Trophoblast cell (in vitro differentiated cells and primary cell): ENCODE measurements around the gene JARID2.
"Not testable (repeated sequence)": the region's sequence is repeated elsewhere in the genome, so short reads cannot be mapped to it uniquely, and the experiment has no call there.

Experiments
- DNase-seq, 2 donors: peaks; one replicate each; pipeline ENCODE4 v3.0.0-alpha.2; 2016
- H2AFZ ChIP-seq: 2 replicates; pipeline ENCODE4 v1.6.1; 2013; ENCODE audit warnings: low read length, moderate library complexity, mild to moderate bottlenecking; ENCODE audit not compliant: insufficient read depth, poor library complexity
- H2AK5ac ChIP-seq: 2 replicates; pipeline ENCODE4 v1.6.1; 2013; ENCODE audit warnings: mild to moderate bottlenecking, low read length
- H2BK120ac ChIP-seq: 2 replicates; pipeline ENCODE4 v1.6.1; 2013; ENCODE audit warnings: low read length, mild to moderate bottlenecking, moderate library complexity; ENCODE audit not compliant: insufficient read depth, poor library complexity
- H2BK12ac ChIP-seq: 2 replicates; pipeline ENCODE4 v1.6.1; 2013; ENCODE audit warnings: mild to moderate bottlenecking, low read length, moderate library complexity
- H2BK5ac ChIP-seq: 2 replicates; pipeline ENCODE4 v1.6.1; 2013; ENCODE audit warnings: low read length, low read depth, moderate library complexity, mild to moderate bottlenecking; ENCODE audit not compliant: poor library complexity
- H3K14ac ChIP-seq: 2 replicates; pipeline ENCODE4 v1.6.1; 2013; ENCODE audit warnings: mild to moderate bottlenecking, low read length
- H3K18ac ChIP-seq: 2 replicates; pipeline ENCODE4 v1.6.1; 2013; ENCODE audit warnings: mild to moderate bottlenecking, low read length
- H3K23ac ChIP-seq: 2 replicates; pipeline ENCODE4 v1.6.1; 2013; ENCODE audit warnings: low read length
- H3K27ac ChIP-seq: 2 replicates; pipeline ENCODE4 v1.5.1; 2013; ENCODE audit warnings: low read depth, mild to moderate bottlenecking, inconsistent platforms, low read length, moderate library complexity
- H3K27me3 ChIP-seq: 2 replicates; pipeline ENCODE4 v1.6.1; 2013; ENCODE audit warnings: inconsistent platforms, mild to moderate bottlenecking, low read length, moderate library complexity; ENCODE audit not compliant: insufficient read depth
- H3K36me3 ChIP-seq, 2 experiments: 1 replicate in 1 of 2; 2 replicates in 1 of 2; pipeline ENCODE4 v1.6.1; 2013; ENCODE audit warnings: low read length in 2 of 2, mild to moderate bottlenecking in 2 of 2, moderate library complexity in 1 of 2; ENCODE audit not compliant: insufficient read depth in 2 of 2, control insufficient read depth in 1 of 2
- H3K4ac ChIP-seq: 2 replicates; pipeline ENCODE4 v1.6.1; 2013; ENCODE audit warnings: low read depth, mild to moderate bottlenecking, low read length, moderate library complexity
- H3K4me1 ChIP-seq, 2 experiments: 1 replicate in 1 of 2; 2 replicates in 1 of 2; pipeline ENCODE4 v1.6.1; 2013; ENCODE audit warnings: low read length in 2 of 2, mild to moderate bottlenecking in 2 of 2, moderate library complexity in 1 of 2; ENCODE audit not compliant: insufficient read depth in 2 of 2, control insufficient read depth in 1 of 2
- H3K4me2 ChIP-seq: 2 replicates; pipeline ENCODE4 v1.6.1; 2013; ENCODE audit warnings: inconsistent platforms, mild to moderate bottlenecking, low read length, moderate library complexity
- H3K4me3 ChIP-seq: 2 replicates; pipeline ENCODE4 v1.5.1; 2013; ENCODE audit warnings: mild to moderate bottlenecking, low read depth, low read length, inconsistent platforms
- H3K79me1 ChIP-seq: one replicate; pipeline ENCODE4 v1.6.1; 2013; ENCODE audit warnings: low read length
- H3K79me2 ChIP-seq: 2 replicates; pipeline ENCODE4 v1.6.1; 2013; ENCODE audit warnings: low read length, mild to moderate bottlenecking; ENCODE audit not compliant: control insufficient read depth, insufficient read depth, poor library complexity
- H3K9ac ChIP-seq: 2 replicates; pipeline ENCODE4 v1.6.1; 2013; ENCODE audit warnings: mild to moderate bottlenecking, low read length
- H3K9me3 ChIP-seq: 2 replicates; pipeline ENCODE4 v1.6.1; 2013; ENCODE audit warnings: low read depth, mild to moderate bottlenecking, control low read depth, inconsistent platforms, low read length; ENCODE audit not compliant: insufficient read depth
- H4K12ac ChIP-seq: 2 replicates; pipeline ENCODE4 v1.6.1; 2013; ENCODE audit warnings: low read depth, mild to moderate bottlenecking, low read length, moderate library complexity
- H4K8ac ChIP-seq: 2 replicates; pipeline ENCODE4 v1.6.1; 2013; ENCODE audit warnings: low read depth, mild to moderate bottlenecking, low read length, moderate library complexity
- H4K91ac ChIP-seq: one replicate; pipeline ENCODE4 v1.6.1; 2013; ENCODE audit warnings: low read depth, mild to moderate bottlenecking, low read length, moderate library complexity
- WGBS: extraction: QIAGEN DNeasy Blood & Tissue Kit; methylation state at CpG from one replicate; pipeline ENCODE4 v1.1.7; 2013; ENCODE audit warnings: missing lambda C conversion rate; ENCODE audit not compliant: insufficient read length, insufficient coverage; ENCODE audit errors: extremely low coverage; 5-methylcytosine and 5-hydroxymethylcytosine counted together

Gene JARID2

GRCh38 chr6:15322781-15323536, 77.1 kb downstream of the JARID2 start:
- Histone ChIP-seq H2BK120ac (no peak overlapping the region), H3K4me3 (no peak overlapping the region), H2BK12ac (no peak overlapping the region), H3K79me1 (no peaks in the 10 kb centered on the region), H4K8ac (no peak overlapping the region), H3K79me2 (peaks cover 2% of the 10 kb centered on the region), H3K23ac (no peak overlapping the region), H2BK5ac (no peak overlapping the region), H3K9ac (no peak overlapping the region), H3K4ac (no peak overlapping the region), H2AFZ (no peak overlapping the region), H3K14ac (no peak overlapping the region), H3K27me3 (no peaks in the 10 kb centered on the region), H3K9me3 (no peaks in the 10 kb centered on the region), H4K91ac (no peak overlapping the region), H3K27ac (no peak overlapping the region), H3K18ac (no peak overlapping the region), H3K36me3 (no peaks in the 10 kb centered on the region), H3K4me2 (no peak overlapping the region), H4K12ac (no peak overlapping the region), H2AK5ac (no peak overlapping the region), H3K4me1 (peaks cover 3 to 14% of the 10 kb centered on the region in 2 experiments)
- peak; percentile 78 to 84 for DNase-seq
- WGBS: no CpG with 5 or more reads among the region's 5 CpGs

- not testable (repeated sequence) for H3K79me2 ChIP-seq, H3K27me3 ChIP-seq, H3K9me3 ChIP-seq, H4K12ac ChIP-seq, H2AFZ ChIP-seq, H2BK120ac ChIP-seq, H2BK5ac ChIP-seq, H3K9ac ChIP-seq, H3K14ac ChIP-seq, H3K79me1 ChIP-seq, H3K4me3 ChIP-seq, H3K36me3 ChIP-seq, H3K27ac ChIP-seq, H3K4me1 ChIP-seq, H2AK5ac ChIP-seq, H4K91ac ChIP-seq, H3K23ac ChIP-seq, H3K4me2 ChIP-seq, H3K18ac ChIP-seq, H4K8ac ChIP-seq, H3K4ac ChIP-seq, H2BK12ac ChIP-seq
- no CpG with 5 or more reads among the region's 11 CpGs for WGBS
- DNase-seq: peak; percentile 55 to 68
These were observed 77.7 kb downstream of the JARID2 start for GRCh38 chr6:15323611-15324010.

- no peak overlapping the region for H3K23ac ChIP-seq
- DNase-seq: no peak
- H3K4me1 ChIP-seq: peaks cover 3 to 7% of the 10 kb centered on the region in 2 experiments
- no peak overlapping the region for H2BK12ac ChIP-seq
- no peak overlapping the region for H2AFZ ChIP-seq
- H4K91ac ChIP-seq: no peak overlapping the region
- H3K79me1 ChIP-seq: no peaks in the 10 kb centered on the region
- H4K12ac ChIP-seq: no peak overlapping the region
- no peaks in the 10 kb centered on the region for H3K9me3 ChIP-seq
- H3K27ac ChIP-seq: no peak overlapping the region
- H2BK120ac ChIP-seq: no peak overlapping the region
- H3K9ac ChIP-seq: no peak overlapping the region
- no peaks in the 10 kb centered on the region for H3K27me3 ChIP-seq
- WGBS: no CpG with 5 or more reads among the region's 8 CpGs
- no peak overlapping the region for H3K4me2 ChIP-seq
- H3K14ac ChIP-seq: no peak overlapping the region
- H3K4ac ChIP-seq: peak overlapping the region; percentile 80
- no peak overlapping the region for H2AK5ac ChIP-seq
- no peak overlapping the region for H3K4me3 ChIP-seq
- peaks cover 2% of the 10 kb centered on the region for H3K79me2 ChIP-seq
- no peaks in the 10 kb centered on the region for H3K36me3 ChIP-seq
- no peak overlapping the region for H2BK5ac ChIP-seq
- peak overlapping the region; percentile 21 for H3K18ac ChIP-seq
- H4K8ac ChIP-seq: no peak overlapping the region
These were observed 78.6 kb downstream of the JARID2 start for GRCh38 chr6:15324427-15324985.

- H3K79me1 ChIP-seq: no peaks in the 10 kb centered on the region
- no peak for DNase-seq
- H3K27ac ChIP-seq: no peak overlapping the region
- H3K4me2 ChIP-seq: no peak overlapping the region
- no peak overlapping the region for H2BK120ac ChIP-seq
- H3K36me3 ChIP-seq: no peaks in the 10 kb centered on the region
- no peak overlapping the region for H3K9ac ChIP-seq
- no peaks in the 10 kb centered on the region for H3K27me3 ChIP-seq
- H4K8ac ChIP-seq: no peak overlapping the region
- H2BK12ac ChIP-seq: no peak overlapping the region
- H3K18ac ChIP-seq: no peak overlapping the region
- H3K4ac ChIP-seq: peak overlapping the region; percentile 60
- H2AFZ ChIP-seq: no peak overlapping the region
- no peaks in the 10 kb centered on the region for H3K9me3 ChIP-seq
- peaks cover 3 to 7% of the 10 kb centered on the region in 2 experiments for H3K4me1 ChIP-seq
- H3K4me3 ChIP-seq: no peak overlapping the region
- no peak overlapping the region for H3K14ac ChIP-seq
- no peak overlapping the region for H4K12ac ChIP-seq
- no peak overlapping the region for H3K23ac ChIP-seq
- no peak overlapping the region for H2BK5ac ChIP-seq
- no CpG with 5 or more reads among the region's 5 CpGs for WGBS
- no peak overlapping the region for H4K91ac ChIP-seq
- no peak overlapping the region for H2AK5ac ChIP-seq
- peaks cover 2% of the 10 kb centered on the region for H3K79me2 ChIP-seq
These were observed 79.7 kb downstream of the JARID2 start for GRCh38 chr6:15325540-15325955.
